ENCODE data around the gene RHD.
"Not testable (repeated sequence)": the region's sequence is repeated elsewhere in the genome, so short reads cannot be mapped to it uniquely, and the experiment has no call there.

The RHD gene

DNA sequence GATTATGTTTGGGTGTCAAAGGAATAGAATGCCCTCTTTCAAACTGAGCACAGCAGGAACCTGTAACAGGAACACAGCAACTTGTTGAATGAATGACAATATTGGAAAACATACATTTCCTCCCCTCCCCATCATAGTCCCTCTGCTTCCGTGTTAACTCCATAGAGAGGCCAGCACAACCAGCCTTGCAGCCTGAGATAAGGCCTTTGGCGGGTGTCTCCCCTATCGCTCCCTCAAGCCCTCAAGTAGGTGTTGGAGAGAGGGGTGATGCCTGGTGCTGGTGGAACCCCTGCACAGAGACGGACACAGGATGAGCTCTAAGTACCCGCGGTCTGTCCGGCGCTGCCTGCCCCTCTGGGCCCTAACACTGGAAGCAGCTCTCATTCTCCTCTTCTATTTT lies at the start of gene RHD:
RHD (plus strand) TSS at position 272 of the 400 bp plus-strand sequence; CDS start at position 311, 39 bp downstream.
- DNase-seq (ENCODE audit: low read depth in 2 of 2): not testable (repeated sequence)

DNA sequence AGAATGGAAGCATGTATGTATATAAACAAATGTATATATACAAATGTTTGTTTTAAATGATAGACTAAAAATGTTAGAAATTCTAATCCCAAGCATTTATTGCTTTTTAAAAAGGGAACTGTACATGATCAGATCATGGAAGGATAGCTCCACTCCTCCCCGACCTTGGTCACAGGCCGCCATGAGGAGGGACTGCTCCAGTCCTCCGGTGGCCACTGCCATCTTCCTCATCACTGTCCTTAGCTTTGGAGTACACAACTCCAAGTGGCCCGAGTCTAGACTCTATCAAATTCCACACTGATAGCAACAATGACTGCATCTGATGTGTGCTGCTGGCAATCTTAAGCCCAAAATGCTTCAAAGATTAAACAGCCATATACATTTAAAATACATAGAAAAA lies 49.7 kb upstream of the RHD start:
- no peak for DNase-seq (ENCODE audit: low read depth in 2 of 2)

DNA sequence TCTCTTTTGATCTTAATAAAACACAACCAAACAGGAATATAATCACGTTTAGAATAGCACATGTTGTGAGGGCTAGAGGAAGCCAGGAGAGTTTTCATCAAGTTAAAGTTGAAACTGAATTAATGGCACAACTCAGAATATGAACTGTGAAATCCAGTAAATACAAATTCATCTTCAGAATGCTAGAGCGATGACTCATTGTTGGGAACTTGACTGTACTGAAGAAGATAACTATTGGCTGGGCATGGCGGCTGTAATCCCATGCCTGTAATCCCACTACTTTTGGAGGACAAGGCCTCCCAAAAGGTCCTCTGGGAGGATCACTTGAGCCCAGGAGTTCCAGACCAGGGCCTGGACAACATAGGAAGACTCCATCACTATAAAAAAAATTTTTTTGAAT lies 48.8 kb upstream of the RHD start:
- DNase-seq (ENCODE audit: low read depth in 2 of 2): no peak

DNA sequence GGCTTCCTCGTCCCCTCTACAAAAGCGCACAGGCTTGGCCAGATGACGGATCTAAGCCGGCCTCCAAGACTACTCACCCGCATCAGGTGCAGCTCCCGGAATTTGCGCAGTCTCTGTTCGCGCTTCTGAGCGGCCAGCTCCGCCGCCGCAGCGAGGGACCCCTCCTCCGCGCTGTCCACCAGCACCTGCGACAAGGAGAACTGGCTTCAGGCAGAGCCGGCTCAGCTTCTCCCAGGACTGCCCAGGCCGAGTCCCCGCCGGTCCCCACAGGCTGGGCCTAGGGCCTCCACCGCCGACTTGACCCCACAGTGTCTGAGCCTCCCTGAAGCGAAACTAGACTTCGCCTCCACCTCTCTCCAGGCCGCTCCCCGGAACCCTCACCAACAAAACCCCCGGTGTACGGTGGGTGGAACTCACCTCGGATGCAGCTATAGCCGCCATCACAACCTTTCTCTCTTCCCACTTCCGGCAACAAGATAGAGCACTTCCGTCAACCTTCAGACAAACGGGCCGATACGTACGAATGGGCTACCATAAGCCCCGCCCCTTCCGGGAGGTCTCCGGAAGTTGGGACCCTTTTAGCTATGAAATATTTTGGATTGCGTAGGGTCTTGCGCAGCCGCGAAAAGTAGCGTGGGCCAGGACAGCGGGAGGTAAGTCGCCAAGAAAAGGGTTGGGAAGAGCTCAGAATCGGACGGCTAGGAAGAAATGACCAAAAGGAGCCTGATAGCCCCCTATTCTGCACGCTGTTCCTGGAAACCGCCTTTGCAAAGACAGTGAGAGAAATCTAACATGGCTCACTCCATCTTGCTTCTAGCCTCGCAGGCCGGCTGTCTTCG lies 40.1 kb upstream of the RHD start, which contains the start of gene SYF2:
SYF2 (minus strand) TSS at position 476 of the 839 bp plus-strand sequence; CDS start at position 441, 35 bp downstream.
- DNase-seq (ENCODE audit: low read depth in 2 of 2): peak; percentile 87 to 90

DNA sequence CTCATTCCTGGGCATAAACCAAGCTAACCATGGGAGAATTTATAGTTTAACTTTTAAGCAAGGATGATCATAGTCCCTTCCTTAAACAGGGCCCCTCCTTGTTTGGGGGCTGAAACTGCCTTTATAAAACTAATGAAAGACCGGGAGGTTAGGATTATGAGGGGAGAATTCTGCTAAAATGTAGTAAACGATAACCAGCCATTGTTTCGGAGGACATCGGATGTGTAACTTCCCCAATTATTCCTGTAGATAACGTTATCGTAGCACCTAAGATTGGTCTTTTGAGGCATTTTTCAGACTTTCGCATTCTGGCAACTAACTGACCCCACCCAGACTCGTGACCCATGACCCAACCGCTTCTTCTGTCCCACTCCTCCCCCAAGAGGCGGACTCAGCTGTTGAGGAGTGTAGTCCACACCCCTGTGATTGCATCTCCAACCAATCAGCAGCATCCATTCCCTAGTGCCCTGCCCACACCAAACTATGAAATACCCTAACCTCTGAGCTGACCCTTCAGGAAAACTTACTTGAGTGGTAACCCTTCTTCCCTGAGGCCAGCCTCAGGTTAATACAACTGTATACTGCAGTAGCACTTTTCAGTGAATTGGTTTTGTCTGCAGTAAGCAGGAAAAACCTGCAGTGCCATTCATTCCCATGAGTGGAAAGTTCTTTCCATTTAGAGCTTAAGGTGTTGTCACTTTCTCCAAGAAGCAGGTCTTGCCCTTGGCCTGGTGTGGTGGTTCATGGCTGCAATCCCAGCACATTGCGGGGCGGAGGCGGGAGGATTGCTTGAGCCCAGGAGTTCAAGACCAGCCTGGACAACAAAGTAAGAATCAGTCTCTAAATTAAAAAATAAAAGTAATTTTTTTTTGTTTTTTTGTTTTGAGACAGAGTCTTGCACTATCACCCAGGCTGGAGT lies 39.2 kb upstream of the RHD start:
- peak in 1 of 2 experiments; percentile 44 for DNase-seq (ENCODE audit: low read depth in 2 of 2)

DNA sequence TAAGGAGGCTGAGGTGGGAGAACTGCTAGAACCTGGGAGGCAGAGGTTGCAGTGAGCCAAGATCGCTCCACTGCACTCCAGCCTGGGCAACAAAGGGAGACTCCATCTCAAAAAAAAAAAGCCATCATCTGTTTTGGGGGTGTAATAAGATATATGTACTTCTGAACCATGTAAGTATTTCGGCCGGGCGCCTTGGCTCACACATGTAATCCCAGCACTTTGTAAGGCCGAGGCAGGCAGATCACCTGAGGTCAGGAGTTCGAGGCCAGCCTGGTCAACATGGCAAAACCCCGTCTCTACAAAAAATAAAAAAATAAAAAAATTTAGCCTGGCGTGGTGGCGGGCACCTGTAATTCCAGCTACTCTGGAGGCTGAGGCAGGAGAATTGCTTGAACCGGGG lies 36.9 kb upstream of the RHD start:
- DNase-seq (ENCODE audit: low read depth in 2 of 2): not testable (repeated sequence)

DNA sequence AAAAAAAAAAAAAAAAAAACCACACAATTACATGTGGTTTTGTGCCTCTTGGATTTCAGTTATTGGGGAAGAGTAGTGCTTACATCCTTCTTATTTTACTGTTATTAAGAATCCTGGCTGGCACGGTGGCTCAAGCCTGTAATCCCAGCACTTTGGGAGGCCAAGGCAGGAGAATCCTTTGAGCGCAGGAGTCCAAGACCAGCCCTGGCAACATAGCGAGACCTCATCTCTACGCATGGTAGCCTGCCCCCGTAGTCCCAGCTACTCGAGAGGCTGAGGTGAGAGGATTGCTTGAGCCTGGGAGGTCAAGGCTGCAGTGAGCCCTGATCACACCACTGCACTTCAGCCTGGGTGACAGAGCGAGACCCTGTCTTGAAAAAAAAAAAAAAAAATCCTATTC lies 36.0 kb upstream of the RHD start:
- DNase-seq (ENCODE audit: low read depth in 2 of 2): not testable (repeated sequence)

DNA sequence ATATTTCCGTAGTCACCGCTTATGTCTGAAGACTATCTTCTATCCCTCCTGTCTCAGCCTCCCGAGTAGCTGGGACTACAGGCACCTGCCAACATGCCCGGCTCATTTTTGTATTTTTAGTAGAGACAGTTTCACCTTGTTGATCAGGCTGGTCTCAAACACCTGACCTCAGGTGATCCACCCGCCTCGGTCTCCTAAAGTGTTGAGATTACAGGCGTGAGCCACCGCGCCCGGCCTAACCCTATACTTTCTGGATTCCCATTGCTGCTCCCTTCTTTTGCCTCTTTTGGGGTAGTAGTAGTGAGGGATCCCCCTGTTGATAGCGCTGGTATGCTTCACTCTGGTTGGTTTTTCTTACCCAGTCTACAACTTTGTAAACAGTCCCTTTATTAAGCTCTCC lies 34.3 kb upstream of the RHD start:
- DNase-seq (ENCODE audit: low read depth in 2 of 2): no peak

DNA sequence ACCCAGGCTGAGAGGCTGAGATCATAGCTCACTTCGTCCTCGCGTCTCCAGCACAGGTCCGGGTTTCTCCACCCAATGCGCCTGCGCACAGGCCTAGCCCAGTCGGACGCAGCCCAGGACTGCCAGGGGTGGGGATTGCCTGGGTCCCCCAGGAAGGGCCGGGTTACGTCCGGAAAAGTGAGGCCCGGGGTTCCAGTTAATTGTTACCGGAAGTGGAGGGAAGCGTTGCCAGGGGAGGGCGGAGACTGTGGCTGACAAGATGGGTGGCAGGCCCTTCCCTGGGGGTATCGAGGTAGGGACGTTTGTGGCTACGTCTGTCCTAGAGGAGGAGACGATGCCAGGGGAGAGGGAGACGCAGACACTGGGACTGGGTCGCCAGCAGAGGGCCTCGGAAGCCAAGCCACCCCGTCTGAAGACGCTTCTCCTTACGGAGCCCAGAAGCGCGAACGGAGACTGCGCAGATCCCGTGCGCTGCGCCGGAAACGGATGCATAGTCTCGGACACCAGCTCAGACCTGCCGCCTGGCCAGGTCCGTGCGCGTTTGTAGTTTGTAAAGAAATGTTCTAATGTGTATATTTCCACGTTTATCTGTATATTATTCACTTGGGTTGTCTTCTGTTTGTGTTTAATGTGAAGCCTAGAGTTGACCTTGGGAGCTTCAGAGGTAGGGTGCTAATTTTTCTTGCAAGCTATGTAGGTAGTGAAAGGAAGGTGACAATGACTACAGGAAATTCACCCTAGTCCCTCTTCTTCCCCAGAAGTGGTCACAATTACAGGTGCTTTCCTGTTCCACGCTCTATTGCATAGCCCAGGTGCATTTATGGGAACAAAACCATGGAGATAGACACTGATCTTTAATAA lies 32.4 kb upstream of the RHD start:
- peak; percentile 59 to 67 for DNase-seq (ENCODE audit: low read depth in 2 of 2)

DNA sequence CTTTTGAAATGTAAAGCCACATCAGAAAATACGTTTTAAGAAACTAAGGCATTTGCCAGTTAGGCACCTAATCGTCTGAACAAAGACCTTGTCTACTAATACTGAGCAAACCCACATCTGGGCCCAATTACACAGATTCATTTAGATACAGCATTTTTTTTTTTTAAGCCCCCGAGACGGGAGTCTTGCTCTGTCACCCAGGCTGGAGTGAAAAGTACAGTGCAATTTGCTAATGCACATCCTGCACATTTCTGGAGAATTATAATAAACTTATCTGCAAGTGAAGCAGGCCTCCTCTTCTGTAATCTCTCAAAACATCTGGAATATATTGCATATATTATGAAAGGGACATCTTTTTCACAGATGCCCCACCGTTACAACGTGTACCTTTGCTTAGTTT lies 28.4 kb upstream of the RHD start:
- no peak for DNase-seq (ENCODE audit: low read depth in 2 of 2)

DNA sequence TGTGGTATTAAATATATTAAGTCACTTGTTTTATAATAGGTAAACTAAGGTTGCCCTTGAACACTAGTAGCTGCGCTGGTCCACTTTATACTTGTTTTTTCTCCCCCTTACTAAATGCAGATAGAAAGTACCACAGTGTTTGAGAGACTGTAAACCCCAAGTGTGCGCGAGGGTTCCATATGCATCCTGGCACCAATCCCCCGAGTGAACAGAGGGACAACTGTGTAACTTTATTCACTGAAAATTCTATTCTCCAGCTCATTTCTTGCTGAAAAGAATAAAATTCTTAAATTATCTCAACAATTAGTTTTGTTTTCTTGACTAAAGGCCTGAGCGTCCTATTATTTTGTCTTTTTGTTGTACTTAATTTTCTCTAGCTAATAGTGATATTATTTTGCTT lies 26.9 kb upstream of the RHD start:
- no peak for DNase-seq (ENCODE audit: low read depth in 2 of 2)

DNA sequence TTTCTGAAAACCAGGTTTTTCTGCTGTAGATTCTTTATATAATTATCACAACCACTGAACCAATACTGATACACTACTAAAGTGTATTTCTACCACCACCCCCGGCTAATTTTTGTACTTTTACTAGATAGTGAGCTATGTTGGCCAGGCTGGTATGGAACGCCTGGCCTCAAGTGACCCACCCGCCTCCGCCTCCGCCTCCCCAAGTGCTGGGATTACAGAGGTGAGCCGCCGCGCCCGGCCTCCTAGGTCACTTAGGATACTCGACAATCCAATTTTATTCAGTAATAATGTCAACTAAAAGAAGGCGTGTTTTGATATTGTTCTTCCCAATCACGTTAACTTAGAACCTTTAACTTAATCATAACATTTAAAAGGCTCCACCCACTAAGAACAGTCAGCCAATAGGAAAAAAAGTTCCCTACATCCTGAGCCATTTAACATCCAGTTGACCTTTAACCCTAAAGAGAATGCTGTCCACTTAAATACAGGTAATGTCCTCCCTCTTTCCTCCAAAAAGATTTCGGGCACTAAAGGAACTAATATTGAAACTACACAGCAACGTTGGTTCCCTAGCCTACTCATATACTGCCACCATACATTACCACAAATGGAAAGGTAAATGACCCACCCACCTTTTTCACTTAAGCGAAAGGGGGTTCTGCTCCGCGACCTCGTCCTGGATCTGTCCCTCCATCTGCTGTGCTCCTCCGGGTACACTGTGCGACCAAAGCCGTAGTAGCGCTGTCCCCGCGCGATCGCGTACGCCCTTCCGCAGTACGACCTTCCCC lies 26.3 kb upstream of the RHD start:
- no peak for DNase-seq (ENCODE audit: low read depth in 2 of 2)

DNA sequence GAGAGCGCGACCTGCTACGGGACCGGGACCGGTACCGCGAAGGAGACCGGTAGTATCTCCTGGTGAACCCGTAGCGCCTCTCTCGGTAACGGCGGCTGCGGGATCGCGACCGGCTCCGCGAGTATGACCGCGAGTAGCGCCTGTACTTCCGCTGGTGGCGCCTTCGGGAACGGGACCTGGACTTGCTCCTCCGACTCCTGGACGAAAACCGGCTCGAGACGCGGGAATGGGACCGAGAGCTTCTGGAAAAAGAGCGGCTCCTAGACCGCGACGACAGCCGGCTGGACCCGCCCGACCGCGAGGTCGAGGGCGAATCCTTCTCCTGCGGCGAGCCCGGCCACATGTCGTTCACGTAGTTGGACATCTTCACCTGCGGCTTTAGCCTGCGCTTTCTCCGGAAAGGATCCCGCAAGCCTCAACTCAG lies 25.7 kb upstream of the RHD start:
- no peak for DNase-seq (ENCODE audit: low read depth in 2 of 2)

DNA sequence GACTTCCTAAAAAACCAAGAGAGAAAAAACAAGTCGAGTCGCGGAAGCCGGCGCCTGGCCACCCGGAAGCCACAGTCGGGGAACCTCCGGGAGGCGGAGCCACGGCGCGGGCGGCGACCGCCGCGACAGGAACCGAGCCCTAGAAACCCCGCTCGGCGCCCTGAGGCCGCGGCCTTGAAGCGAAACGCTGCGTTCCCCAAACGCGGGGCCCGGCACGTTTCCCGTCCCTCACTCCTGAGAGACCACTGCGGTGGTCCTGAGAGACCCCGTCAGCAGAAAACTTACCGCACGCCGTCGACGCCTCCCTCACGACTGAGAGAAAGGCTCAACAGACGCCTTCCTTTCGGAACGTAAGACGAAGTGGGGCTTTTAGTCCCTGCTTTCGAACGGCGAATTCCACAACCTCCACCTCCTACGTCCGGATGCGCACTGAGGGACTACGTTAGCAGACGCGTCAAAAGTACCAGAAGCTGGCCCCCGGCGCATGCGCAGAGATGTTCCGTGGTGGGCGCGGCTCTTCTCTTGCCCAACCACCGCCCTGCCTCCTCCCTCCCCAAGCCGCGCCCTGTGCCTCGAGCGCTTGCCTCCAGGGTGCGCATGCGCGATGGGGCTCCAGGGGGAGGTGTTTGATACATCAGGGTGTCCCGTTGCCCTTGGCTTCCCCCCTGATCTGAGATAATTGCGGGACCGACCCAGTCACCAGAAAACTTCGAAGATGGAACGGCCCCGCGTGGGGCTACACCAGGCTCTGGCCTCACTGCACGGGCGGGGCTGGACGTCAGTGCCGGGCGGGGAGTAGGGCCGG lies 25.1 kb upstream of the RHD start, which contains the start of gene RSRP1:
RSRP1 (minus strand) TSS at position 431 of the 805 bp plus-strand sequence. CDS start 491 bp downstream, outside the sequence.
- peak; percentile 97 to 98 for DNase-seq (ENCODE audit: low read depth in 2 of 2)

DNA sequence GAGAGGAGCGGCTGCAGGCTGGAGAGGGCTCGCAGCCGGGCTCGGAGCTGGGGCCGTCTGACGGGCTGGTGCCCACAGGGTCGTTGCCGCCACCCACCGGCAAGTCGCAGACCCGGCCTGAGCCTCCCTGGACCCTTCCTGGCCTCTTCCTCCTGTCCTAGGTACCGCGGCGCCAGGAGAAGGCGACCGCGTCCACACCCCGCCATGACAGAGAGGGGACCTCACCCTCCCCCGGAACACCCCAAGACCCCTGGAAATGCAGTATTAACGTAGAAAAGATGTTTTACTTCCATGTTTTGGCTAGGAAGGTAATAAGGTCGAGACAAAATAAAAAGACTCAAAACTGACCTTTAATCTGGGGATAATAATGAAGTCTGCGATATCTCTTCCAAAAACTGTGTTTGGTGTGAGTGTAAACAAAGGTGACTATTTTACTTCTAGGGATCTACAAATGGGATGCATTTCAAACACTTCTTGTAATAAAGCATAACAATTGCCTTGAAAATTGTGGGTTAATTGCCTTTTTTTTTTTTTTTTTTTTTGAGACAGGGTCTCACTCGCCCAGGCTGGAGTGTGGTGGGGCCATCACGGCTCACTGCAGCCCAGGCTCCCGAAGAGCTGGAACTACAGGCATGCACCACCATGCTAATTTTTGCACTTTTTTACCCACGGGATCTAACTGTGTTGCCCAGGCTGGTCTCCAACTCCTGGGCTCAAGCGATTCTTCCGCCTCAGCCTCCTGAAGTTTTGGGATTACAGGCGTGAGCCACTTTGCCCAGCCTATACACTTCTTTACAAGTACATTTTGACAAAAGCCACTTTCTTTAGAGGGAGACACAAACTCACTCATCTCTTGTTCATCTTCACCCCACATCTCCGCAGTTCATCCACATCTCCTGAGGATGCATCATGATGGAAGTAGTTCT lies 24.2 kb upstream of the RHD start:
- no peak for DNase-seq (ENCODE audit: low read depth in 2 of 2)

DNA sequence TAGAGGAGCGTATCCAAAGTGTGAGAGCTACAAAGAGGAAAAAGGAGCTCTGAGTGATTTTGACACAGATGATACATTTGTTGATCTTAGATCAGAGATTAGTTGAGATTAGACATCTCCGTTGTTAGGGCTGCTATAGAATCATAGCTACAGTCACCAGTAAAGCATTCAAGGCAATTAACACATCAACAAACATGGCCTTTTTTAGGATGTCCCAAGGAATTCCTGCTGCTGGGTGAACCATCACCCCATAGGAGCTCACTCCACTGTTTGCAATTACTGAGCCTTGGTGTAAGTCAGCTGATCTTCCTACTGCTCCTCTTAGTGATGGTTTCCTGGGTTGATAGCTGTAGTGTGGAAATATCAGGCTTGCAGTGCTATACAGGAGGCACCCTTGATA lies 18.4 kb upstream of the RHD start:
- DNase-seq (ENCODE audit: low read depth in 2 of 2): peak; percentile 61 to 63

DNA sequence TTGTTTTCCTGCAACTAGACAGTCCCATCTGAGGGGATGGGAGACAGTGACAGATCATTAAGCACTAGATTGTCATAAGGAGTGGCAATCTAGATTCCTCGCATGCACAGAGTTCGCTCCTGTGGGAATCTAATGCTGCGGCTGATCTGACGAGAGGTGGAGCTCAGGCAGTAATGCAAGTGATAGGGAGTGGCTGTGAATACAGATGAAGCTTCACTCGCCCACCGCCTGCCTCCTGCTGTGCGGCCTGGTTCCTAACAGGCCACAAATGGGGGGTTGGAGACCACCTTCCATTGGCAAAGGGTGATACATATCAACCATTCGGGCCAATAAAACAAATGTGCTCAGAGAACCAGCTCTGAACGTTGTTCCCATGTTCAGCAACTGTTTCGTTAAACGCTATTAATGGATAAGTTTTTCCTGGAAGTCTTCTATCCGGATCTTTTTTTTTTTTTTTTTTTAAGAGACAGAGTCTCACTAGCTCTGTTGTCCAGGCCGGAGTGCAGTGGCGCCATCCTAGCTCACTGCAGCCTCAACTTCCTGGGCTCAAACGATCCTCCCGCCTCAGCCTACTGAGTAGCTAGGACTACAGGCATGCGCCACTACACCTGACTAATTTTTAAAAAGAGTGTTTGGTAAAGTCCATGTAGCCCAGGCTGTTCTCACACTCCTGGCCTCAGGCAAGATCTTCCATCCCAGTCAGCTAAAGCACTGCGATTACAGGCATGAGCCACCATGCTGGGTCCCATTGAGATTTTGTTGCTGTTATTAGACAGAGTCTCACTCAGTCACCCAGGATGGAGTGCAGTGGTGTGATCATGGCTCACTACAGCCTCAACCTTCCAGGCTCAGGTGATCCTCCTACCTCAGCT lies 16.4 kb upstream of the RHD start:
- no peak for DNase-seq (ENCODE audit: low read depth in 2 of 2)

DNA sequence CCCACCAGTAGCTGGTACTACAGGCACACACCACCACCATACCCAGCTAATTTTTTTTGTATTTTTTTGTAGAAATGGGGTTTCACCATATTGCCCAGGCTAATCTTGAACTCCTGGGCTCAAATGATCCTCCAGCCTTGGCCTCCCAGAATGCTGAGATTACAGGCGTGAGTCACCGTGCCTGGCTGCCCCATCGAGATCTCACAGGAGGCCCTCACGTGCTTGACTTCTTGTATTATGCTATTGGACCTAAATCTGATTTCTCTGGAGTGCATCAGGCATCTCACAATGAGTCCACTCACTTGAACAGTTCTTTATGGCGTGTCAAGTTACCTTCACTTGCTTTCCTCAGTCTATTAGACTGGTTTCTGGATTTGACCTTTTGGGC lies 15.7 kb upstream of the RHD start:
- no peak for DNase-seq (ENCODE audit: low read depth in 2 of 2)
